GM21576 (cell line): ENCODE results near the gene AAMP.

Experiments
- ATAC-seq: cut with Tn5 transposase; IDR thresholded peaks from one replicate; pipeline ENCODE4 v1.9.1; 2021; ENCODE audit warnings: mild to moderate bottlenecking, moderate library complexity; ENCODE audit not compliant: unreplicated experiment

AAMP gene

GRCh38 chr2:218228366-218229090 lies 41.4 kb downstream of the AAMP start:
- no peak for ATAC-seq

GRCh38 chr2:218226903-218227302 lies 43.0 kb downstream of the AAMP start:
- ATAC-seq = no peak

DNA sequence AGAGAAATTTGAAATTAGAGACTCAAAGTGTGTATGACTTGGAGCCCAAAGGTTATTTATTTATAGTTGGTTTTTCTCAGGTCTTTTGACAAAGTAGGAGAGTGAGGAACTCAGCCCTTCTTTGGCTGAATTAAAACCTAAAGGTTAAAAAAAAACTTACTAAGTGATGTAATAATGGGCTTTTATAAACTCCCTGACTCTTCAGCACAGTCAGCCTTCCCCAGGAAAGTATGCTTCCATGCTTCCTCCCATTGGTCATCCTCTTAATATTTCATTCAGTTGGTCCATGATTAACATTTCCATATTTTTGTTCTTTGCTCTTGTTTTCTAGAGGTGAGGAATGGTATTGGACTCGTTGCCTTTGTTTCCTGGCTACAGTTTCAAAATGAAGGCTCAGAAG lies 45.8 kb downstream of the AAMP start:
- no peak for ATAC-seq

DNA sequence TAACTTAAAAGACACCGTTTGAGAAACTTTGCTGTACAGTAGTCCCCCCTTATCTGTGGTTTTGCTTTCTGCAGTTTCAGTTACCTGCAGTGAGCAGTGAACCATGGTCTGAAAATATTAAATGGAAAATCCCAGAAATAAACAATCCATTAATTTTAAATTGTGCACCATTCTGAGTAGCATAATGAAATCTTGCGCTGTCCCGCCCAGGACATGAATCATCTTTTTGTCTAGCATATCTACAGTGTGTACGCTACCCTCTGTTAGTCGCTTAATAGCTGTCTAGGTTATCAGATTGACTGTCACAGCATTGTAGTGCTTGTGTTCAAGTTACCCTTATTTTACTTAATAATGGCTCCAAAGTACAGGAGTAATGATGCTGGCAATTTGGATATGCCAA lies 46.9 kb downstream of the AAMP start:
- no peak for ATAC-seq

GRCh38 chr2:218221000-218221399 lies 48.9 kb downstream of the AAMP start:
- ATAC-seq = no peak

DNA sequence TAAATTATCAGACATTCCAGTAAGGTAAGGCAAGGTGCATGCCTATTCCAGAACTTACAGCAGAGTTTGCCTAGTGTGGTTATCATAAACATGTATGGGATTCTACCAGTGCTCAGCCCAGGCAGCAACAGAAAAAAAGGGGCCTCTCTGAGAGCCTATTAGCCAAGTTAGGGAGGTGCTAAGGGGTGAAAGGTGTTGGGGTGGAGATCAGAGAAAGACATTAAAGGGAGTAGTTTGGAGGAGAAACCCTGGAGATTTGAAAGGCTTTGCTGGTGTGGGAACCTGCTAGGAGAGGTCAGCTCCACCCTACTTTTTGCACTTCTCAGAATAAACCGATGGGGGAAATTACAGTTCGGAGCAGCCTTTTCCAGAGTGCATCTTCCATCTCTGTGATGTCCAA lies 50.0 kb downstream of the AAMP start:
- no peak for ATAC-seq

DNA sequence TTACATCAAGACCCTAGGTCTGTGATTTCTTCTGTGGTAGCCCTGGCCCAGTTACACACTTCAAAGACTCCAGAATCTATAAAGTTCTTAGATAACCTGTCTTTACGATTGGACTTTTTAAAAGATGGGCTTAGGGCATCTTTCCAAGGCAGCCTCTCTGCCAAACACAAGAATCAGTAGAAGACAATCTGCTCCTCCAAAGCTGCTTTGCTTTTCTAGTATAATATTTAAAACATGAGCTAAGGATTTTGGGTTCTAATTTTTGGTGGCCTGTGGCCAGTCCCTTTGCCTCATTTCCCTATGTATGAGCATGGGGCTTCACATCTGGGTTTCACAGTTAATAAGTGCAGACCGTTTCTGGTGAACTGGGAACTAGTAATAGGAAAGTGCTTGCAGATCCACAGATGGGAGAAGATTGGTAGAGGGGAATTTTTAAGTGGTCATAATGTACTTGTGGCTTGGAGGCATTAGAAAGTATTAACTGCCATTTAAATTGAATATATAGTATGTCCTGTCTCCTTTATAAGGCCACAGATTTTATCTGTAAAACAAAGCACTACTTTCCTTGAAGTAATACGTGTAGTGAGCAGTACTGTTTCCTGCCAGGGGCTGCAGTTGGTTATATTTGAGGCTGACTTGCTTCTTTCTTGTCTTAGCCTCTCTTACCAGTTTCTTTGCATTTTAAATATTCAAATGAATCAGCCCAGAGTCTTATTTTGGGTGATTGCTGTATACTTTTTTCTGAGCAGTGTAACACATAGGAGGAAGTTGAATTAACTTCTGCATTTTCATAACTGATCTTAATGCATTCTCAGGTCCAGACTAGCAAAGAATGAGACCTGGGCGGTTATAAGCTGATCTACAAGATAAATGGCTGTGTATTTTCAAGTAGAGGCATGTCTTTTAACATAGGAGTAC lies 51.4 kb downstream of the AAMP start:
- ATAC-seq = peak; percentile 37

DNA sequence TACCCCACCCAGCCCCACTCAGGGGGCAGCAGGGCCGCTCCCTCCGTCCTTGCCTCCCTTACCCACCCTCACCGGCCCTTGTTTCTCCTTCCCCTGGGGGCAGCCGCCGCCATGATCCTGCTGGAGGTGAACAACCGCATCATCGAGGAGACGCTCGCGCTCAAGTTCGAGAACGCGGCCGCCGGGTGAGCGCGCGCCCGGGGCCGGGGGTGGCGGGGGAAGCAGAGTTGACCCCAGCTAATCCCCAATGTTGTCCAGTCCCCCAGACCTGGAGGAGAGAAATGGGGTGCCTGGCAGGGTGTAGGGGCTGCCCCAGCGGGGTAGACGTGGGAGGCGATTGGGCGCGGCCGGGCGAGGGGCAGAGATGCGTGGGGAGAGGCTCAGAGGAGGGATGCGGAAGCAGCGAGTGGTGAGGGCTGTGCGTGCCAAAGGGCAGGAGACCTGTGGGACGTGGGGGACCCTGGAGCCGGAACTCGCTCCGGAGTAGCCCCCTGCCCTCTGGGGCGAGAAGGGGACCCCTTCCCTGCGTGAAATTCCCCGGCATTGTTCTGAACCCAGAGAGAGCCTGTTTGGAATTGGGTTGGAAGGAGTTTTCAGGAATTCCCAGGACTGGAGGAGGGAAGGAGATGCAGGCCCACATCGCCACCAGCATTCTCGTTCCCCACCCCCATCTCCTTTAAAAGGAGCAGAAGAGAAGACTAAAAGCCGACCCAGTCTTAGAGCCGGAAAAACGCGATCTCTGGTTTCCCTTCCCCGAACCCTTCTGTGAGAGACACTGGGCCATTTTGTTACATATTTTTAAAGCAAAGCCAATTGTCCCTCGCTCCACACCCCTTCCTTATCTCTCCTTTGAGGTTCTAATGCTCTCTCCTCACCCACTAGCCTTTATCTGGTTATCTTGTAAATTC lies 52.3 kb downstream of the AAMP start:
- peak; percentile 37 for ATAC-seq

DNA sequence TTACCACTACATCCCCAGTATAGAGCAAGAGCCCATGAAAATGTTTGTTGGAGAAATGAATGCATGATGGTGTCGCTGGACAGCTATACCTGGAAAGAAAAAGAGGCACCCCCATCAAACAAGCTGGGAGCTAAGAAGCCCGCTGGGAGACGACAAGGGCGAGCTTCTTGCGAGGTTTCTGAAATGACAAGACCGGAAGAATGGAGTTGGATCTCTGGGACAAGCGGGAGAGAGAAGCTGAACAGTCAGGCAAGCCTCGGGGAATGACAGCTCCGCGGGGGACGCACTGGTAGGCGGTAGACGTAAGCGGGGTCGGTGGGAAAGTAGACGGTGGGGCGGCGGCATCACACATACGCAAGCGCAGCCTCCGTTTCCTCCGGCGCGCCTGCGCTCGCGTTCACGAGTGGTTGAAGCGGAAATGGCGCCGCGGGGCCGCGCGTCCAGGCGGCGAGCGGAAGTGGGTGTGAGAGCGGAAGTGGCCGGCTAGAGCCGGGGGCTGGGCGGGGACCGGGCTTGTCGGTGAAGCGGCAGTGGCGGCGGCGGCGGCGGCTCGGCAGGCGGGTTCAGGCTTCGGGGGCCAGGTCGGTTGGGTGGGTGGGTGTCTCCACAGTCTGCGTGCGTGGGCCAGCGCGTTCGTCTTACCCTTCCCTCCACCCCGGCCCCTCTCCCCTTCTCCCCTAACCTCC lies 53.1 kb downstream of the AAMP start, which contains the start of gene ARPC2:
Gene ARPC2, plus strand, starts transcription at position 516 of the 686 bp plus-strand sequence. CDS start 282 bp downstream, outside the sequence.
- peak; percentile 61 for ATAC-seq

DNA sequence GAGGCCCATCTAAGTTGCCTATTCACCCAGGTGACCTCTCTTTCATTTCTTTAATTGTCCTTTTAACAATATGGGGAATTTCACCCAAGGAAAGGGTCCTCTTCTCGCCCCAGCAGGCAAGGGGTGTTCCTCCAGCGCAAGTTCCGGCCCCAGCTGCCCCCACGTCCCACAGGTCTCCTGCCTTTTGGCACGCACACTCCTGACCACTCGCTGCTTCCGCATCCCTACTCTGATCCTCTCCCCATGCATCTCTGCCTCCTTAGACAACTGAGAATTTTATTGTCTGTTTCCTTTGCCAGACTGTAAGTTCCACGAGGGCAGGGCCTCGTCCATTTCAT lies 53.6 kb downstream of the AAMP start:
- no peak for ATAC-seq
